GM19025 (cell line): ENCODE data around the gene FAM83G.
"Not testable (repeated sequence)": the region's sequence is repeated elsewhere in the genome, so short reads cannot be mapped to it uniquely, and the experiment has no call there.

Source experiments
- ATAC-seq: cut with Tn5 transposase; IDR thresholded peaks from one replicate; pipeline ENCODE4 v1.9.1; 2021; ENCODE audit warnings: mild to moderate bottlenecking, low read depth, moderate library complexity; ENCODE audit not compliant: unreplicated experiment

The FAM83G gene

GRCh38 chr17:19024101-19025078, 19.8 kb upstream of the FAM83G start:
- ATAC-seq: no peak

GRCh38 chr17:19023209-19023999, 18.8 kb upstream of the FAM83G start:
- ATAC-seq: no peak

GRCh38 chr17:19022747-19023146, 18.2 kb upstream of the FAM83G start:
- ATAC-seq: no peak

- no peak for ATAC-seq
Measured at GRCh38 chr17:19022128-19022527, 17.6 kb upstream of the FAM83G start.

- ATAC-seq: no peak
Measured at GRCh38 chr17:19021622-19022083, 17.1 kb upstream of the FAM83G start.

- ATAC-seq: not testable (repeated sequence)
Measured at GRCh38 chr17:19021011-19021621, 16.6 kb upstream of the FAM83G start.

- no peak for ATAC-seq
Measured at GRCh38 chr17:19020016-19020415, 15.5 kb upstream of the FAM83G start.

- ATAC-seq: no peak
Measured at GRCh38 chr17:19019041-19019941, 14.7 kb upstream of the FAM83G start.

- no peak for ATAC-seq
Measured at GRCh38 chr17:19018600-19018950, 14.0 kb upstream of the FAM83G start.

GRCh38 chr17:19017804-19018599, 13.4 kb upstream of the FAM83G start:
- no peak for ATAC-seq

GRCh38 chr17:19017401-19017800, 12.8 kb upstream of the FAM83G start:
- no peak for ATAC-seq

- no peak for ATAC-seq
Measured at GRCh38 chr17:19016881-19017280, 12.3 kb upstream of the FAM83G start.

- ATAC-seq: no peak
Measured at GRCh38 chr17:19016297-19016696, 11.7 kb upstream of the FAM83G start.

GRCh38 chr17:19015428-19015827, 10.9 kb upstream of the FAM83G start:
- ATAC-seq: no peak

GRCh38 chr17:19014628-19015215, 10.2 kb upstream of the FAM83G start:
- ATAC-seq: no peak

- ATAC-seq: no peak
Measured at GRCh38 chr17:19013806-19014627, 9.5 kb upstream of the FAM83G start.

GRCh38 chr17:19013226-19013625, 8.7 kb upstream of the FAM83G start:
- no peak for ATAC-seq
